GM18873 (cell line): ENCODE results near the gene LRP1B.

Source experiments
- ATAC-seq: cut with Tn5 transposase; IDR thresholded peaks from one replicate; pipeline ENCODE4 v1.9.1; 2021; ENCODE audit warnings: mild to moderate bottlenecking, moderate library complexity, moderate number of reproducible peaks; ENCODE audit not compliant: unreplicated experiment, low FRiP score

Gene LRP1B

DNA sequence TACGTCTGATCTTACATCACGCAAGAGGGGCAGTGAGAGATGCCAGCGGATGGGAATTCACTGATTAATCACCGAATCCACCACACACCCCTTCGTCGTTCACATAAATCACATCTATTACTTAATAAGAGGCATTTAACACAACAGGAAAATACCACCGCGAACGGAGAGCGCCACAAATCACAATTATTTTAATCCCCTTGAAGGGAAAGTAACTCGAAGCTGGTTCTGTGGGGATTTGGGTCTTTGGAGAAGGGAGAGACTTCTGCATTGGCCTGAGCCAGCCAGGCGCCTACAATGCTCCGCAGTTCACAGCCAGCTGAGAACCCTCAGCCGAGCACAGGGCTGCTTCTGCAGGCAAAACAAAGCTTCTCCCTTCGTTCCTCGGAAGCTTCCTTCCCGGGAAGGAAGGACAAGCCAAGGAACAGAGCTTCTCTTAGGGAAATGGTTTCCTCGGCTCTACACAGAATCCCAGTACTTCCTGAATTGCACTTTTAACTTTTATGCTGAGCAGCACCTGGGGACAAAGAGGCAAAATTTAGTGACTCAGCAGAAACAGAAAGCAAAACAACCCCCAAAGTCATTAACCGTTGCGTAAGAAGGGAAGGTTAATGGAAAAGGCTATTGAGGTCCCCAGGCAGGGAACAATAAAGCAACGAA lies at the start of gene LRP1B:
Gene LRP1B (minus strand): TSS at position 7 of the 660 bp plus-strand sequence. CDS start 287 bp downstream, outside the sequence.
- peak; percentile 75 for ATAC-seq

- ATAC-seq, result no peak
These were observed 48.9 kb upstream of the LRP1B start for GRCh38 chr2:142179686-142180085.

DNA sequence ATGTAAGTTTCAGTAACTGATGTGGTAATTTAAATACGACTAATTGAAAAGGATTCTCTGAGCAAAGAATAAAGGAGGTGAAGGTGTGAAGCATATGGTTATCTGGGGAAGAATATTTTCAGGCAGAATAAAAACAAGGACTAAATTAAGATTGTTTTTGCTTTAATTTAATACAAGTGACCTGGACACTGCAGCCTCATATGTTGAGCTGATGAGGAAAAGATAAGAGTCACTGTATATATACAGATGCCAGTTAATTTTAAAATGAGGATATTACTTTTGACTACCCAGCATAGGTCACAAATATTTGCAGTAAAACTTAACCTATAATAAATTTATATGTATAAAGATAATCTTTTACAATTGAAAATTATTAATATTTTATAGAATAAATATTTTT lies 47.8 kb upstream of the LRP1B start:
- ATAC-seq, result no peak

GRCh38 chr2:142176941-142177340 lies 46.1 kb upstream of the LRP1B start:
- ATAC-seq, result no peak

GRCh38 chr2:142175813-142176338 lies 45.1 kb upstream of the LRP1B start:
- no peak for ATAC-seq

- no peak for ATAC-seq
These were observed 43.4 kb upstream of the LRP1B start for GRCh38 chr2:142174176-142174575.

GRCh38 chr2:142170847-142171246 lies 40.0 kb upstream of the LRP1B start:
- no peak for ATAC-seq

DNA sequence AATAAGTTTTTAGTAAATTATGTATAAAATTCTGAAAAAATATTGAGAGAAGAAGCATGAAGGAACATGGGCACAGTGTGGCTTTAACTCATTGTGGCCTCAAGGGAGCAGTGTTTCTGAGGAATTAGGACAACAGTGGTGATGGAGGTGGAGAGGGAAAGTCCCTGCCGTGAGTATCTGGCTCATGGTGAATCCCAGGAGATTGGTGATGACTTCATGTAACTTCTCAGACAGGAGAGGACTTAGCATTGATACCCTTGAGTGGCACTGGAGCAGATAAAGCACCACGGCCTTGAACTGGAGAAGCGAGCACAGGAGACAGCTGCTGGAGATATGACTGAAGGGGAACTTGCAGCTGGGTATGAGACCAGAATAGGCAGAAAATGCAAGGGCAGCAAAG lies 35.0 kb upstream of the LRP1B start:
- ATAC-seq, result peak; percentile 95

DNA sequence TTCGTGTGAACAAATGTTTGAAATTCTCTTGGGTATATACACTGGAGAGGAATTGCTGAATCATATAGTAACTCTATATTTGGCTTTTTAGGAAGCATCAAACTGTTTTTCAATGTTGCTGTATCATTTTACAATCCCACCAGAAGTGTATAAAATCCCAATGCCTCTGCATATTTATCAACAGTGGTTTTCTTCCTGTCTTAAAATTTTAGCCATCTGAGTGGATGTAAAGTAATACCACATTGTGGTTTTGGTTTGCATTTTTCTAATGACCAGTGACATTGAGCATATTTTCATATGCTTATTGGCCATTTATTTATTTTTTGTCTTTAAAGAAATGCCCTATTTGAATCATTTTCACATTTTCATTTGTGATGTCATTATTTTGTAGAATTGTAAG lies 22.8 kb upstream of the LRP1B start:
- ATAC-seq, result no peak

DNA sequence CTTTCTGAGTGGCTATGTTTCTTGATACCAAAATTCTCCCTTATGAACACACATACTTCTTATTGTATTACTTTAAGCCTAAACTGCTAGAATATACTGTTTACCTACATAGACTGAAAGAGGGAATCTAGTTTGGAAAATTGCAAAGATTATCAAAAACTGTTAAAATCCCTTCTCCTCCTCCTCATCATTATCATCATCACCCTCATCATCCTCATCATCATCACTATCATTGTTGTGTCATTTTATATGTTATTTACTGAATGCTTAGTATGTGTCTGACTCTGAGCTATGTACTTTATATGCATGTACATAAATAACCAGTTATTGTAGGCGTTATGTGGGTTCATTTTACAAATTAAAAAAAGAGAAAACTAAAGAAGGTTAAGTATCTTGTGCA lies 19.6 kb upstream of the LRP1B start:
- ATAC-seq, result no peak

DNA sequence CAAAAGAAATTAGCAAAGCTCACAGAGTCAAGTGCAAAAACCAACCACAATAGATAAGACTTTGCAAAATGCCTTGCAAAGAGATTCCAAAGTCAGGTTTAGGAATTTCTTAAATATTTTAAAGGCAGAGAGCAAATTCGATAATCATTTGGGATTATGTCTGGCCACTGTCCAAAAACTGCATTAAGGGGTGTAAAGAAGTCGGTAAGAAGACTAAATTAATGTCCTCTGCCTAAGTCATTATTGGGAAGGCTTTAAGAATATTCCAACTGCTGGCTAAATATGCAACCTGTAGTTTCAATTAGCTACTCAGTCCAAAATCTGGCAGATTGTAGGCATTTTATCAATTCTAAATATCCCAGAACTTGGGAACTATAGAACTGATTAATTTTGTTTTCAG lies 13.7 kb upstream of the LRP1B start:
- no peak for ATAC-seq

DNA sequence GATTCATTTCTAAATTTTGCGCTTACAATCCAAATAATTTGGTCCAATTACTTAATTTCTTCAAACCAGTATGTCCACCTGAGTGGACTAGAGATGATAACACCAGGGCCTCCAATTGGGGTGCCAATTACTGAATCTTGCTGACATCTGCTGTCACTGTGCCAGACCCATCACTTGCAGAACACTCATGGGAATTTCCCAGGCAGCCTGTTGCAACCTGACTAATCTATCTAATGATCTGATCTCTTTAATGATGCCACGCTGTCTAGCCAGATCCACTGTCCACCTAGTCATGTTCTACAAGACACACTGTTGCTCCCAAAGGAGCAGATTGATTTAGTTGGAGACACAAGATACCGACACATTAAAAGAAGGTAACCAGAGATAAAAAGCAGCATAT lies 11.8 kb upstream of the LRP1B start:
- no peak for ATAC-seq

GRCh38 chr2:142140434-142140845 lies 9.6 kb upstream of the LRP1B start:
- no peak for ATAC-seq

- no peak for ATAC-seq
These were observed 8.6 kb upstream of the LRP1B start for GRCh38 chr2:142139384-142139783.

DNA sequence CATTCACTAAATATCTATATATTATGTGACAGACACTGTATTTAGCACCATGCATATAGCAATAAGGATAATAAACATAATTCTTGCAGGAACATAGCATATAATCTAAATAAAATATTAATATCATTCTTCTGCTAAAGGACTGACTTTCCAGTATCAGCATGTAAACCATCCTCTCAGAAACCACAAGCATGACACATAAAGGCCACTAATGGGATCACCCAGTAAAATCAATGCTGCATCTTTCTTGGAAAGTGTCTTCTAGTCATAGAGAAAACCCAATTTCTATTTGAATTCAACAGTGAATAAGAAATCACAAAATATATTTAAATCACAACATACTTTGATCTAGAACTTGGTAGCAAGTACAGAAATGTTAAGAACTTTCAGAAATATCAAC lies 5.8 kb upstream of the LRP1B start:
- ATAC-seq, result no peak

GRCh38 chr2:142134911-142135310 lies 4.1 kb upstream of the LRP1B start:
- ATAC-seq, result no peak

DNA sequence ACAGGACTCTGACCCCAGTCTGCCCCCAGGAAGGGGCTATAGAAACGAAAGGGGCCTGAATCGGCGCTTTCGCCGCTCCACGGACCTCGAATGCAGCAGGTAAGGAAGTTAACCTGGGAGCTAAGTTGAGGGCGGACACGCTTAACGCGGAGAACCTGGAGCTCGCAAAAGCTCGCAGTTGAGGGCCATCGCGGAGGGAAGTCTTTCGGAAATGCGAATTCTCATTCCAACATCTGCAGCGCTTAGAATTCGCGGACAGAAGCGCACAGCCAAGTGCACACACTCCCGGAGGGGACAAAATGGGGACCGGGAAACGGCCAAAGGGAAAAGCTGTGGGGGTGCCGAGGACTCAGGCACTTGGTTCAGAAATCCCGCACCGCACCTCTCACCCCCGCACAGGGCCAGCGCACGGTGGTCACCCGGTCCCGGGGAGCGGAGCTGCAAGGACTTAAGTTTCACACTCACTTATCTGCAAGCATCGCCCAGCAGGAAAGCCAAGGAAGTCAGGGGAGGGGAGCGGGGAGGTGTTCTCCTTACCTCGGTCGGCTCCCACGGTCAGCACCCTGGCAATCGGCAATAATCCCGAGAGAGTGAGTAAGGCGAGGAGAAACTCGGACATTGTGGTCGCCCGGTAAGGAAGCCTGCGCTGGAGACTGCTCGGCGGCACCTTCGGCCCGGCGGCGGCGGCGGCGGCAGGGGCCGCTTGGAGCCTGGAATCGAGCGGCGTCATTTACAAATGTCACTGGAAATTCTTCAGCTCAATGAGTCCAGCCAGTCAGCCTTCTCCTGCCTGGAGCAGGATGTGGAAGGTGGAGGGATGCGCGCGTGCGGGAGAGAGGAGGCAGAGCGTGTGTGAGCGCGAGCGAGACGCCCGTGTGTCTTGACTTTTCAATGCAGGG lies 456 bp downstream of the LRP1B start:
- no peak for ATAC-seq

DNA sequence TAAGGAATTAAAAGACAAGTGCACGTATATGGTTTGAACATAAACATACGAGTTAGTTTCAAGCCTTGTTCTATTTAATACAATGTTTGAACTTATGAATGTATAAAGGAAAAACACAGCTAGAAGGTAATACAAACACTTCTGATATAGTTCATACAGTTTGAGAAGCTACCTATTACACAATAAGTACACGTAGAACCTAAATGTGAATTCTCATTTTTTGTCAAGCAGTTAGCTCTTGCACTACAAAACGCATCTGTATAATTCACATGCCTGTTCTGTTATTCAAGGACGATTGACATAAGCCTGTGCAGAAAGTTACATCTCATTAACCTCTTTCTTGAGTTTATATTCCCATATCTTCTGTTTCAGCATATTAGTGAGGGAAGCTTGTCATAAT lies 2.7 kb downstream of the LRP1B start:
- ATAC-seq, result no peak

- no peak for ATAC-seq
These were observed 3.6 kb downstream of the LRP1B start for GRCh38 chr2:142127248-142127647.

GRCh38 chr2:142124706-142125105 lies 6.1 kb downstream of the LRP1B start:
- no peak for ATAC-seq

GRCh38 chr2:142119347-142119746 lies 11.5 kb downstream of the LRP1B start:
- ATAC-seq, result no peak
